SK-N-DZ (cell line): Measurements from ENCODE around the gene NDUFAF3. TPM values are rescaled to one million over a fixed set of nuclear protein-coding genes. Genes with fewer than 3 reads are reported as not detected.

Source experiments
- DNase-seq: peaks from one replicate; pipeline ENCODE4 v3.0.0-alpha.2; 2015; ENCODE audit warnings: low spot score
- polyA plus RNA-seq, 2 experiments: library from polyadenylated mRNA; depleted of rRNA; stranded (reverse); fragments of >200 nt; gene quantifications; 2 replicates each; pipeline ENCODE4 v1.2.3, GENCODE V29; 2014

Gene NDUFAF3, protein sequence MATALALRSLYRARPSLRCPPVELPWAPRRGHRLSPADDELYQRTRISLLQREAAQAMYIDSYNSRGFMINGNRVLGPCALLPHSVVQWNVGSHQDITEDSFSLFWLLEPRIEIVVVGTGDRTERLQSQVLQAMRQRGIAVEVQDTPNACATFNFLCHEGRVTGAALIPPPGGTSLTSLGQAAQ
- 70.8 and 72.9 TPM in 2 replicates for polyA plus RNA-seq (2014; cell fraction: cytosol; rRNA removed)
- 45.8 and 58.3 TPM in 2 replicates for polyA plus RNA-seq (2014; cell fraction: nucleus; rRNA removed)

DNA sequence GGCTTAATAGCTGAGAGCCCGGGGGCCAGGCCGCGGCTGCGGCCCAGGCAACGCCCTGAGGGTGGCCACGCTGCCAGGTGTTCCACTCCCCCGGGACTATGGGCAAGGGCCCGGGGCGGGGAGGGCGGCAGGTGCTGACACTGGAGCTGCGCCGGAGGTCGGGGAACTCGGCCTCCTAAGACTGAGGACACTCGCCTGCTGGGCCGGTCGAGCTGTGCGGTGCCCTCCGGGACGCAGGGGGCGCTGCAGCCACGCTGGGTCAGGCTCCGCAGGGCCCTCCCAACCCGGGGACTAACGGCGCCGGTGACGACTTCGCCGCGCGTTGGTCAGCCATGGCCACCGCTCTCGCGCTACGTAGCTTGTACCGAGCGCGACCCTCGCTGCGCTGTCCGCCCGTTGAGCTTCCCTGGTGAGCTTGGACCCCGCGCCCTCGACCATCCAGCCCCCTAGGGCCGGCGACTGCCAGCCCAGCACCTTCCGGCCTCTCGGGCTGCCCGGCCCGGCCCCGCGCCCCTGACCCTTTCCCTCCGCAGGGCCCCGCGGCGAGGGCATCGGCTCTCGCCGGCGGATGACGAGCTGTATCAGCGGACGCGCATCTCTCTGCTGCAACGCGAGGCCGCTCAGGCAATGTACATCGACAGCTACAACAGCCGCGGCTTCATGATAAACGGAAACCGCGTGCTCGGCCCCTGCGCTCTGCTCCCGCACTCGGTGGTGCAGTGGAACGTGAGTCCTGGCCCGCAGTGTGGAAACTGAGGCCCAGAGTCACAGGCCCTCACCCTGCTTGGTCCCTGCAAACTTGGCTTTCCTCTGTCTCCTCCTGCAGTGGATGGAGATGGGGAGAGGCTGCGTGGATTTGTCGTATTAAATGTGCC, at the start of gene NDUFAF3:
Gene NDUFAF3, plus strand, starts transcription at position 309 of the 875 bp plus-strand sequence. Its CDS starts 24 bp downstream, at position 333.
- DNase-seq = peak; percentile 90

DNA sequence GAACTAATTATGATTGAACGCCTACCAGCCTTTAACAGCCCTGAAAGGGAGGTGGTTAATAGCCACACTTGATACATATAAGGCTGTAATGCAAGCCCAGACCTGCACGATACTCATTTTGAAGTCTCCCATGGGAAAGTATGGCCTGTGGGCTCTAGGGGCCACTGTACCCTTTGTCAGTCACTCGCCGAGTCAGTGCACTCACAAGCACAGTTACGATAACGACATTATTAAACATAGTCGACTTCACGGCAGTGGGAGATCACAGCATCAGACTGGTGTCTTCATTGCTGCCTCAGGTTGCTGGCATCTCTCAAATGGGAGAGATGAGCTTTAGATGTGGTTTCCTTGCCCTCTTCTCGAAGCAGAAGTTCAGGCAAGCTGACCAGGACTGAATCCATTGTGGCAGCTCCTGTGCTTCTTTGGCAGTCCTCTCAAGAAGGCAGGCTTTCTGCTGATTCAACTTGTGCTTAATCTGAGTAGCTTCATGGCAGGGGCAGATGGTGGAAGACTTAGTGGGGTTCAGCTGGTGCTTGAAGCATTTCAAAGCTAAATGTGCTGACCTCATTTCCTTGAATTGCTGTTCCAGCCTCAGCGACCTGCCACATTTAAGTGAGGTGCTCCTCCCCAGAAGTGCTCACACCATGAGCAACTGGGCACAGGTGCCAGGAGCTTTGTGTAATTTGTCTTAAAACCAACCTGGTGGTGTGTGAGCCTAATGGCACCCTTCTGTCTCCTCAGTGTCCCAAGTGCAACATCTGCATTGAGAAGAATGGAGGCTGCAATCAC, 47.7 kb upstream of the NDUFAF3 start:
- no peak for DNase-seq

DNA sequence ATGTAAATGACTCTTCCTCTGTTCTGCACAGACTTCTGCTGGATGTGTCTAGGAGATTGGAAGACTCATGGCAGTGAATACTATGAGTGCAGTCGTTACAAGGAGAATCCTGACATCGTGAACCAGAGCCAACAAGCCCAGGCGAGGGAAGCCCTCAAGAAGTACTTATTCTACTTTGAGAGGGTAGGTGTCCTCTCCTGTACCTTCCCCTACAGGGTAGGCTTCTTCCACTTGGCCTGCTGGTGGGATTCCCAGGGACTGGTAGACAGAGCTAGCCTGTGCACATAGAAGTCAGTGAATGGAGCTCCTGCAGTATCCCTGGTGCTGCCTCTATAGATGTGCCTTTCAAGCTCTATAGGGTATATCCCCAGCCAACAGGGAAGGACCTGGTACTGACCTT, 42.5 kb upstream of the NDUFAF3 start:
- DNase-seq = no peak

DNA sequence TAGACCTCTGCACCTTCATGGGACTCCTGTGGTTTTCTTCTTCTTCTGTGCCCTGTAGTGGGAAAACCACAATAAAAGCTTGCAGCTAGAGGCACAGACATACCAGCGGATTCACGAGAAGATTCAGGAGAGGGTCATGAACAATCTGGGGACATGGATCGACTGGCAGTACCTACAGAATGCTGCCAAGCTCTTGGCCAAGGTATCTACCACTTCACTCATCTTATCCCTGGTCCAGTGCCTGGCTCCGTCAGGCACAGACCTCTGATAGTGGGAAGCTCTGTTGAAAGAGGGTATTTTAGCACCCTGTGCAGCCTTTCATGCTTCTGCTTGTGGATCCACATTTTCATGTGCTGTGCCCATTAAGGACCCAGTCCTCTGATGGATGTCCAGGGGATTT, 41.6 kb upstream of the NDUFAF3 start:
- DNase-seq = no peak

DNA sequence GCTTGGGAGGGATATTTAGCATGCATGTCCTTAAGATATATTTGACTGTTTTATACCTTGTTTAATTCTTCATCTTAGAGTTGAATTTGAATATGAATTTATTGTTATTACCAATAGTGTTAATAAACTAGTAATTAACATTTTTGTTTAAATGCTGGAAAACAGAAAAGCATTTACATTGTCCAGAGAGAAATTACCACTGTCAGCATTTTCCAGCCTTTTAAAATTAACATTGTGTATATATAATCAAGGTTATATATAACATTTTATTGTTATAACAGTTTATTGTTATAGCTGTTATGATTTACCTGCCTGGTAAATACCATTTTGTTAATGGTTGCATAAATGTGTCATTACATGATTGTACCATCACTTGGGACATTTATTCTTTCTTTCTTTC, 39.9 kb upstream of the NDUFAF3 start:
- DNase-seq = no peak

DNA sequence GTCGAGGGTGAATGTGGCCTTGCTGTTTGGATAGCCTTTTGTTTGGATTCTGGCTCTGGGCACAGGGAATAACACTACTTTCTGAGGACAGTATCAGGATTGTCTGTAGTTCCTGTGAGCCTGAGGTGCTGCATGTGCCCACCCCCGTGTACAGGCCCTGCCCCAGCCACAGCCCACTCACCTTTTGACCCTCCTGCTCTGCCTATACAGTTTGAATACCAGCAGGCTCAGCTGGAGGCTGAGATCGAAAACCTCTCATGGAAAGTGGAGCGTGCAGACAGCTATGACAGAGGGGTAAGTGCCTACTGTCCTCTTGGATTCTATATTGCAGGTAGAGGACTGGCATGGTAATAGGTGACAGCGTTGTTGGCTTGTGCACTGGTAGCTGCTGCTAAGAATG, 39.2 kb upstream of the NDUFAF3 start:
- no peak for DNase-seq

DNA sequence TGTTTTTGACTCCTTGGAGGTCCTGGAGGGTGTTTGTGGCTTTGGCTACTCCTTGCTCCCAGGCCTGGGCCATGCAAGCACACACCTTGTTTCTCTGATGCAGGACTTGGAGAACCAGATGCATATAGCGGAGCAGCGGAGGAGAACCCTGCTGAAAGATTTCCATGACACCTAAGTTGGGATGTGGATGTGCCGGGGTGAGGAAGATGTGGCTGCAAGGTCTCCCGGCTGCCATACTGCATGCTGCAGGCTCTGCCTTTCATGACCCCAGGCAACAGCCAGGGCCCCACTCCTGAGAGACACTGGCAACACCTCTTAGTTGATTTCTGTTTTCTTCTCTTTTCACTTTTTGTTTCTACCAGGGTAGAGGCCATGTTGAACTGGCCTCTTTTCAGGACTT, 38.8 kb upstream of the NDUFAF3 start:
- no peak for DNase-seq

DNA sequence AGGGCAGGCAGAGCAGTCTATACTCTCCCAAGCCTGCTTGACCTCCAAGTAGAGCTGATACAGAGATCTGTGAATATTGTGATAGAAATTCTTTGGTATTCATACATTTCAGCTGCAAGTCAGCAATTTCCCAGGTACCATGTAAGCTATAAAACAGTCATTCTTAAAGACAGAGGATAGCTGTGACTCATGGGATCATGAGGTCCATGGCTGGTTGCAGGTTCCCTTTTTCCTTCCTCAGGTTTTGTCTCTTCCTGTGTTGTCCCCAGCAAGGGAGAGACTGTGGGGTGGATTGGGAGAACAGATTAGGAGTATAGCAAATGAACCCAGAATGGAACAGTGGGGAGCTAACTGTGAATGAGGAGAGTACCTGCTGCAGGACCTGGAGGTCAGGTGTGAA, 37.3 kb upstream of the NDUFAF3 start:
- no peak for DNase-seq

DNA sequence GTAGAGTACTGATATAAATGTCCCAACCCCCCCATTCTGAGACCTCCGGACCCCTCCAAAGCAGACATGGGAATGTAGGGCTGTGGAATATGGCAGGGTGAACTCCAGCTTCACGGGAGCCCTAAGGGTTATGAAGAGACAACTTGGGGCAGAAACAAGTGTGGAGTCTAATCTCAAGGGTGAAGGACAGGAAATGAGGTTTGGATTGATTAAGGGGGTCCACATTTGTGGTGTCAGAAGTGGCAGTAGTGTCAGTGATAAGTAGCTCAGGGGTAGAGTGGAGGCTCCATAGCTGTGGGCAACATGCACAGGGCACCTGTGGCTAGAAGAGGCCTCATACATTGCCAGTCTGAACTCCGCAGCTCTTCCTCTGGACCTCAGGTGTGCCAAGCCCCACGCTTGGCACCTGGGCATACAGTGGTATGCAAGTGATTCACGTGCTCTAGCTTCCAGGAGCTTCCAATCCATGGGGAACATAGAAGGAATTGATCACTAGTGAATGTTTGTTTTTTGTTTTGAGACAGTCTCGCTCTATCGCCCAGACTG, 36.0 kb upstream of the NDUFAF3 start:
- no peak for DNase-seq

DNA sequence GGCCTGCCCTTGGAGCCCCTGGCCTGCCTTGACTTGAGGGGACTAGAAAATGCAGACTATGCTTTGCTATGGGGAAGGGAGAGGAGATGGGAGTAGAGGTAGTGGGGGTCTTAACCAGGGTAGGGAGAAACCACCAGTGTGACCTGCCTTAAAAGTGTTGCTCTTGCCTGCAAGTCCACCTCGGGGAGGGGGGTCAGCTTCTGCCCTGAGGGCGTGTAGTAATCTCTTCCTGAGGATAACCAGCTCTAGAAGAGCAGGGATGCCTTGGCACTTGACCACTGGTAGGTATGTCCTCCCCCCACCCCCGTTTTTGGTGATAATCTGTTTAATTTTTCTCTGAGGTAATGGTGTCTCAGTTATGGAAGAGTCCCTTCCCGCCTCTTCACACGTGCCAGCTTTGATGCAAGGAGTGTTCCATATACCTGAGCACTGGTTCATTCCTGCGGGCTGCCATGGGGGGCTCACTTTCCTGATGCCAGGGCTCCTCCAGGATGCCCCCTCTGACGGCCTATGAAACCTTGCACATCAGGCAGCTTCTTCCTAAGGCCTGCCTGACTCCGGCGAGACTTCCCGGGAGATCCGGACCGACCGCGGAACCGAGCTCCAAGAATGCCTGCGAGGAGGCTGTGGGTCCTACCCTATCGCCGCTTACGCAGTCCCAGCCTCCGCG, 32.7 kb upstream of the NDUFAF3 start:
- DNase-seq = peak; percentile 29

DNA sequence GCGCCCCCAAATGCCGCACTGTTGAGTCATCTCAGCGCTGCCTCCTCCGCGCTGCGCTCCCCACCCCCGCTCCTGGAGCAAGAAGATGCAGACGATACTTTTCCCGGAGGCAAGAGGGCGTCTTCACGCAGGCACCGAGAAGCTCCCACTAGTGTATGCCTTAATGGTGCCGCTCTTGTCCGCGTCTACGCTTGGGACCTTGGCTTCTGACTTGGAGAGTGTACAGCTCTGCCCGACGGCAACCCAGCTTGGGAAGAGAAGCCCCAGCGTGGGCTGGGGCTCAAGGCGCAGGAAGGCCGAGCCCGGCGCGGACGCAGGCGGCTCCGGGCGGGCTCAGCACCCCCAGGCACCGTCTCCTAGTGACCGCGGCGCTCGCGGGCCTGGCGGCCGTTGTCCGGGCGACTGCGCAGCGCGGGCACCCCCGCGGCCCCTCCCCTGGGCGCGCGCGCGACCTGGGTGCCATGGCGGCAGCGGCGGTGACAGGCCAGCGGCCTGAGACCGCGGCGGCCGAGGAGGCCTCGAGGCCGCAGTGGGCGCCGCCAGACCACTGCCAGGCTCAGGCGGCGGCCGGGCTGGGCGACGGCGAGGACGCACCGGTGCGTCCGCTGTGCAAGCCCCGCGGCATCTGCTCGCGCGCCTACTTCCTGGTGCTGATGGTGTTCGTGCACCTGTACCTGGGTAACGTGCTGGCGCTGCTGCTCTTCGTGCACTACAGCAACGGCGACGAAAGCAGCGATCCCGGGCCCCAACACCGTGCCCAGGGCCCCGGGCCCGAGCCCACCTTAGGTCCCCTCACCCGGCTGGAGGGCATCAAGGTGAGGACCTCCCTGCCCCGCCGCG, 31.9 kb upstream of the NDUFAF3 start, which contains the start of gene P4HTM:
Gene P4HTM, plus strand, starts transcription at position 446 of the 840 bp plus-strand sequence. Its CDS starts 16 bp downstream, at position 462.
- peak; percentile 67 for DNase-seq

DNA sequence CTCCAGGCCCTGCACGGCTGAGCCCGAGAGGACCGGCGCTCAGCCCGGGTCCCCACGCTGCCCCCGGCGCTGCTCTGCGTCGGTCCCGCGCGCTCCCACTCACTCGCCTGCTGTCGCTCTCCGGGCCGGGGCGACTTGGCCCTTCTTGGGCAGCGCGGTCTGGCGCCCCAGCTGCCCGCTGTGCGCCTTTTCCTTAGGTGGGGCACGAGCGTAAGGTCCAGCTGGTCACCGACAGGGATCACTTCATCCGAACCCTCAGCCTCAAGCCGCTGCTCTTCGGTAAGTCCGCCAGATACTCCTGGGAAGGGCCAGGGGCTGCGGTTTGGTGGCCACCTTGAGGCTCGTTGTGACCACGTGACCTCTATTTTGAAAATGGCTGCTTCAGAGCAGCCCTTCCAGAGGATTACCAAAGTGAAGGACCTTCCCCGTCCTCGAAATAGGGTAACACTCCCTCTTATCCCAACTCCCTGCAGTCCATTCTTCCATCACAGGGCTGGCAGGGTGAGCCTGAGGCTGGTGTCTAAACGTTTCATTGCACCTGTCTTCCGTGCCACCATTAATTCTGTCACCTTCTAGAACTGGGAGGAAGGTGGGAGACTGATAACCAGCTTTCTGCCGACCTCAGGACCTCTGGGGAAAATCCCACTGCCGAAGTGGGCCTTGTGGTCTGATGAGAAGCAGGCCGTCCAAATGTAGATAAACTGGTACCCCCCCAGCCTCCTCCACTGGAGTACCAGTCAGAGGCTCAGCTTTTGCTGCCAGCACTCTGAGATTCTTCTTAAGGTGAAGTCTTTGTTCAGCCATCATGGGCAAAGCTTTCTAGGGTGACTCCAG, 31.1 kb upstream of the NDUFAF3 start:
- DNase-seq = peak; percentile 31

DNA sequence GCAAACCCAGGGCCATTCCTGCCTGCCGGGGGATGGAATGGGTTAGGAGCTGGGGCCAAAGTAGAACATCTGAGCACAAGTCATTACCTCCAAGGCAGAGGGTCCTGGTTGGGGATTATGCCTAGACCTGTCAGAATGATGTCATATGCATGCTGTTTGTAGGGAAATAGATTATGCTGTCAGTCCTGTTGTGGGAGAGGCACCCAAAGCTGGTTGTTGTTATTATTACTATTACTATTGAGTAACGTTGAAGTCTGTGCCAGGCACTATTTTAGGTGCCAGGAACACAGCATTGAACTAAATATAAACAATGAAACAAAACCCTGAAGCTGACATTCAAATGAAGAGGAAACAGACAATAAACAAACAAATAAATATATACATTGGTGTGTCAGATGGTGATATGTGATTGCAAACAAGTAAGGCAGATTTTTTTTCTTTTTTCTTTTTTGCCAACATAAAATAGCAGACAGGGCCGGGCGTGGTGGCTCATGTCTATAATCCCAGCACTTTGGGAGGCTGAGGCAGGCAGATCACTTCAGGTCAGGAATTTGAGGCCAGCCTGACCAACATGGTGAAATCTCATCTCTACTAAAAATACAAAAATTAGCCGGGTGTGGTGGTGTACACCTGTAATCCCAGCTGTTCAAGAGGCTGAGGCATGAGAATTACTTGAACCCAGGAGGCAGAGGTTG, 29.9 kb upstream of the NDUFAF3 start:
- no peak for DNase-seq

DNA sequence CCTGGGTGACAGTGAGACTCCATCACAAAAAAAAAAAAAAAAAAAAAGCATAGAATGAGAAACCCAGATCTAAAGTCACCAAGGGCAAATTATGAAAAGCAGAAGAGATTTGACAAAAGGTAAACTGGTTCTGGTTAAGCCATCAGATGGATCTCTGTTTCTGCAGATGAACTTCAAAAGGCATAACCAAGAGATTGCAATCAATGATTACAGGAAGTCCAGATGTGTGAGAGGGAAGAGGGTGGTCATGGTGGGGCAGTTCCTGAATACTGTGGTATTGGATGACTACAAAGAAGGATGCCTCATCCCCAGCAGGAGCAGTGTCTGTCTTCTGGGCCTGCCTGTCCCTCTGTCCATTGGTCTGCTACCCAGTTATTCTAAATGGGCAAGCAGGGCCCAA, 28.1 kb upstream of the NDUFAF3 start:
- no peak for DNase-seq

DNA sequence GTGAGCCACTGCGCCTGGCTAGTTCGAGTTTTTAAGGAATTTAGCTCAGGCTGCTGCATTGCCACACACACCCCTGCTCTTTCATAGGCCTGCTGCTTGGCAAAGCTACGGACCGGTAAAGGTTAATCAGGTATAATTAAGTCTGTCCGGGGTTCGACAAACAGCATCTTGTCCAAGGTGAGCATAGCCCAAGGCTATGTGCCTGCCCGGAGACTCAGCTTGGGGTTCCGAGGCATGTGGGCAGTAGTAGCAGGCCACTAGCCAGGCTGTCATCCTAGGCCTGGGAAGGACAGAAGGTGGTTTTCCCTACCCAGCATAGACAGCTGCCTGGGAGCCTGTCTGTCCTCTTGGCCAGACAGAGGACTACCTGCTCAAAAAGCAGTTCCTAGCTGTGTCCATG, 25.3 kb upstream of the NDUFAF3 start:
- DNase-seq = no peak

DNA sequence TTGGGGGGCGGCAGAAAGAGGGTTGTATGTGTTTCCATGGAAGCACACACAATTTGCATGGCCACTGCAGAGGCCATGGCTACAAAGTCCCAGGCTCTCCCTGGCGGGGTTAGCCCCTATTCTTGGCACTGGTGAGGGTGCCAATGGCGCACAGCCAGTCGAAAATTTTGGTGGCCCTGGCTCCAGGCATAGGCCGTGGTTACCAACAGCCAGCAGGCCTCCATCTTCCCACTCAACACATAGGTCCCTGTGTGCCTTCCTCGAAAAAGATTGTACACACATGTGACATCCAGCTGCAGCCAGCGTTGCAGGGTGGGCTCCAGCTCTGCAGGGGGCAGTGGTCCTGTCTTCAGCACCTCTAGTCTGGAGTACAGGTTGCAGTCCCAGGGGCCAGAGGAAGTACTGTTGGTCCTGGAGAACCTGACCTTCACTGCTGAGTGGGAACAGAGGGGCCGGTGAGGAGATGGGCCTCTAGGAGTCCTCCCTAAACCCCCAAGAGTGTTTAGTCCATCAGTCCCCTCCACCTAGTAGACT, 24.8 kb upstream of the NDUFAF3 start:
- DNase-seq = peak; percentile 51

DNA sequence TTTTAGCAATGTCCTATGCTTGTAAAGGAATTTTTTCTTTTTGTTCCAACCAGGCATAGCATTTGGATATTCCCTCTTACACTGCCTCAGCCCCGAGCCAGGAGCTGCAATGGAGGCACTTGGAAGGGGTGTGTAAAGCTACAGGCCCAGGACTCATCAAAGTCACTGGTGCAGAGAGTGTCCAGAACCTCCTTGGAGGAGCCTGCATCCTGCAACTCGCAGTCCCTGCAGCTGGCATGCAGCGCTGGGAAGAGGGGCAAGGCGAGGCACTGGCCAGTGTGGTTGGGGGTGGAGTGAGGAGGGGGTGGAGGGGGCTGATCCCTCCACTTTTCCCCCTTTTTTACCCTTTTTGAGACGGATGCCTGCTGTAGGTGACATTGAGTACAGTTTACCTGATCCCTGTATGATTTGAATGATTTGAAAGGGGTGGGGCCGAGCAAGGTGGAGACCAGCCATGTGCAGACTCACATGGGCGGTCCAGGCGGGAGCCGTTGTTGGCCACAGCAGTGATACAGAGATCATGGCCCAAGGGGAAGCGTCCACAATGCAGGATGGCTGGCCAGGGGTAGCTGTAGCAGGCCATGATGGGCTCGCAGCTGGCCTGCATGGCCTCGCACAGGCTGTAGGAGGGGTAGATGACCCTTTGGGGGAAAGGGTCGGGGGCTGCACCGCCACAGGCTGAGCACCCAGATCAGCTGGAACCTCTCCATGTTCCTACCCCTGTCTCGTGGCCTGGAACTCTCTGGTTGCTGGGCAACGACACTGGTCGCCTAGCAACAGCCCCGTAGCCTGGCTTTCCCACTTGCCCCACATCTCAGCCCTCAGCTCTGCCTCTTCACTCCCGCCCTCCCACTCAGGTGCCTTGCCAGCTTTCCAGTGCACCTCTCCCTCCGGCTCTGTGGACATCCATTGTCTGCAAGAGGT, 23.9 kb upstream of the NDUFAF3 start:
- peak; percentile 89 for DNase-seq
